ENCODE results near the gene TTC7B. TPM values are rescaled to one million over a fixed set of nuclear protein-coding genes. Genes with fewer than 3 reads are reported as not detected.

The TTC7B gene
- total and polyA plus RNA-seq, 3 experiments from 2014 or later = 1.7 to 5.8 (median 5.2) TPM

DNA sequence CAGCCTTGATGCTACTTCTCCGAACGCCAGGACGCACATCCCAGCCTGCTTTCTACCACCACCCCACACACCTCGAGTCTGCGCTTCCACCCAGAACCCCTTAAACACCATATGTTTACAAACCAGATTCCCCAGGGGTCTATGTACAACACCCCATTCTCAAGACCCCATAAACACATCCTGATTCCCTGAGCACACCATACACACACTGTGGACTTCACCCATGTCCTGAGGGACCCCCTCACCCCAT, 733 bp downstream of the TTC7B start:
- H3K4me1 ChIP-seq (ENCODE audit: insufficient read depth, low read length) = peaks cover 1% of the 10 kb centered on the region
- peak overlapping the region; percentile 61 to 90 (median 85) for H3K4me3 Mint-ChIP-seq
- peaks cover 0 to 2% (median 0%) of the 10 kb centered on the region in 3 donors for H3K36me3 Mint-ChIP-seq
- POLR2A ChIA-PET = no interaction called here
- H3K9me3 Mint-ChIP-seq = no peaks in the 10 kb centered on the region
- no peak overlapping the region for H3K27ac ChIP-seq (ENCODE audit: low read depth, low read length)
- H3K9me3 ChIP-seq (ENCODE audit: low read length) = no peaks in the 10 kb centered on the region
- no peak overlapping the region for H3K4me3 ChIP-seq (ENCODE audit: low read length)
- peaks cover 6 to 10% (median 10%) of the 10 kb centered on the region in 3 donors for H3K4me1 Mint-ChIP-seq
- H3K27ac Mint-ChIP-seq = peak overlapping the region in 6 of 8 donors; percentile 5 to 85 (median 55)
- no peaks in the 10 kb centered on the region for H3K27me3 ChIP-seq (ENCODE audit: insufficient read depth, low read length, poor library complexity, severe bottlenecking)
- CTCF ChIA-PET = interaction anchor here (0.9 to 1.6 kb wide), 2 partner anchors 9 to 57 kb away, joined by 3 read pairs; no protein-coding TSS in a partner anchor
- DNase-seq = no peak
- no peaks in the 10 kb centered on the region for H3K36me3 ChIP-seq (ENCODE audit: insufficient read depth, low read length)
- H3K27me3 Mint-ChIP-seq = peaks cover 0 to 3% of the 10 kb centered on the region in 2 donors

DNA sequence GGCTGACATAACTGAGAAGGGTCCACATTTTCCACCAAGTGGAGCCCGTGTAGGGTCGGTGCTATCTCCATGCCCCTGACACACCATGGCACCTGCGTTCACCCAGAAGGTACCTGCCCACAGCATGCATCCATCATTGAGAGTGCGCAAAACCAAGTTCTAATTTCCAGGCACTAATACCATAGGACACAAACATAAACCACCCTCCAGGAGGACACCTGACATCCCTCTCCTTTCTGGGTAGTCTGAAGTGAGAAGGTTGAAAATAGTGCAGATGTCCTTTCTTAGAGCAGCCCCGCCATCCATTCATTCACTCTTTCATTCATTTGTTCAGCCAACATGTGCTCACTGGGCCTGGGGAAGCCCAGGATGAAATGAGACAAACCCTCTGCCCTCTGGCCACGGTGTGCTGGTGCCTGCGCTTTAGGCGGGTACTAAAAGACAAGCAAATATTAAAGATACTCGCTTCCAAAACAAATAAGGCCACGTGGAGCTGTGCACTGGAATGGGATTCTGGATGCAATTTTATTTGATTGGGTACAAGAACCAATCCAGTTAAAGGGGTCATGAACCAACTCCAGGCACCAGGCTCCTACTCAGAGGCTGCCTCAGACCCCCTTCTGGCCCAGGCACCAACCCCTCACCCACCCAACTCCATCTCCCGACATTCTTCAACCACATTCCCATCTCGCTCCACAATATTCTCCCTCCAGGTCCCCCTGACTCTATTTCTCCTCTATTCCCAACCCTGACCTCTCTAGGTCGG, 1.2 kb downstream of the TTC7B start:
- peak overlapping the region in 5 of 8 donors; percentile 5 to 85 (median 73) for H3K27ac Mint-ChIP-seq
- no peak overlapping the region for H3K27ac ChIP-seq (ENCODE audit: low read depth, low read length)
- H3K9me3 ChIP-seq (ENCODE audit: low read length) = no peaks in the 10 kb centered on the region
- peaks cover 5 to 7% (median 7%) of the 10 kb centered on the region in 3 donors for H3K4me1 Mint-ChIP-seq
- peaks cover 0 to 3% of the 10 kb centered on the region in 2 donors for H3K27me3 Mint-ChIP-seq
- peak overlapping the region; percentile 61 to 90 (median 85) for H3K4me3 Mint-ChIP-seq
- H3K36me3 Mint-ChIP-seq = peaks cover 0 to 2% (median 0%) of the 10 kb centered on the region in 3 donors
- no peaks in the 10 kb centered on the region for H3K27me3 ChIP-seq (ENCODE audit: insufficient read depth, low read length, poor library complexity, severe bottlenecking)
- no peaks in the 10 kb centered on the region for H3K36me3 ChIP-seq (ENCODE audit: insufficient read depth, low read length)
- ChIA-PET POLR2A (no interaction called here), CTCF (interaction anchor here (0.9 kb wide), 1 partner anchor 56 kb away, joined by 3 read pairs; no protein-coding TSS in a partner anchor)
- H3K4me1 ChIP-seq (ENCODE audit: insufficient read depth, low read length) = no peaks in the 10 kb centered on the region
- no peaks in the 10 kb centered on the region for H3K9me3 Mint-ChIP-seq
- H3K4me3 ChIP-seq (ENCODE audit: low read length) = no peak overlapping the region
- DNase-seq = no peak

DNA sequence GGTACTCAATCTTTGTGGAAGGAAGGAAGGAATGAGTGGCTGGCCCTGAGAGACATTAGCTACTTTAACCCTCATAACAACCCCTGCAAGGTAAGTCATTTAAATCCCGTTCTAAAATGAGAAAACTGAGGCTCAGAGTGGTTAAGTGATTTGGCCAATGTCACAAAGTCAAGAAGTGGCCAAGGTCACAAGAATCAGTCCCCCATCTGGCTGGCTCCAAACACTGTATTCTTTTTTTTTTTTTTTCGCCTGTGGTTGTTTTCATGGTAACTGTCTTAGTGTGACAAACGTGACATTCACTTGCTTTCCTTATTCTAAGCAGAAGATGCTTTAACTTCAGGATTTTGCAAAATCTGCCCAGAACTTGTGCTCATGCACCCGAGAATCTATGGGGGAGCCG, 2.8 kb downstream of the TTC7B start:
- Mint-ChIP-seq H3K9me3 (no peaks in the 10 kb centered on the region), H3K27me3 (peaks cover 0 to 3% of the 10 kb centered on the region in 2 donors), H3K4me3 (peak overlapping the region in 1 of 7 donors; percentile 56), H3K4me1 (peaks cover 4 to 5% (median 5%) of the 10 kb centered on the region in 3 donors), H3K36me3 (peaks cover 0 to 2% (median 0%) of the 10 kb centered on the region in 3 donors), H3K27ac (no peak overlapping the region)
- Histone ChIP-seq H3K9me3 (ENCODE audit: low read length) (no peaks in the 10 kb centered on the region), H3K27me3 (ENCODE audit: insufficient read depth, low read length, poor library complexity, severe bottlenecking) (no peaks in the 10 kb centered on the region), H3K36me3 (ENCODE audit: insufficient read depth, low read length) (no peaks in the 10 kb centered on the region), H3K27ac (ENCODE audit: low read depth, low read length) (no peak overlapping the region), H3K4me1 (ENCODE audit: insufficient read depth, low read length) (no peaks in the 10 kb centered on the region), H3K4me3 (ENCODE audit: low read length) (no peak overlapping the region)
- no peak for DNase-seq
- POLR2A ChIA-PET = no interaction called here
- CTCF ChIA-PET = no interaction called here

DNA sequence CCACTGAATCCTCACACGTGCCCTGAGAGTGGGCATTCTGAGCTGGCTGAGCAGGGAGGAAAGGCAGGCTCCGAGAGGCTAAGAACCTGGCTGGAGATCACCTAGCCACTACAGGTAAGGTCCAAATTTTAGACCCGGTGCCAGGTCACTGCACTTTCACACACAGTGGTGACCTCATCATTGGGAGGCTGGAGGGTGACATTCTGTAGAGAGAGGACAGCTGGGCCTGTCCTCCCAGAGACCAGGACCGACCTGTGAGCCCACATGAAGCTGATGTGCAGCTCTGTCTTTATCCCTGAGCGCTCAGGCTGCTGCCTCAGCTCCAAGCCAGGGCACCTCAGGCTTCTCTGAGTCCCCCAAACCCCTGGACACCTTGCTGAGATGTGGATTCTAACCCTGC, 4.1 kb downstream of the TTC7B start:
- H3K4me1 Mint-ChIP-seq = peaks cover 4 to 5% (median 5%) of the 10 kb centered on the region in 3 donors
- no peak overlapping the region for H3K4me3 ChIP-seq (ENCODE audit: low read length)
- H3K27ac Mint-ChIP-seq = no peak overlapping the region
- no peaks in the 10 kb centered on the region for H3K36me3 ChIP-seq (ENCODE audit: insufficient read depth, low read length)
- no peaks in the 10 kb centered on the region for H3K27me3 Mint-ChIP-seq
- H3K36me3 Mint-ChIP-seq = peaks cover 0 to 2% (median 0%) of the 10 kb centered on the region in 3 donors
- ChIA-PET POLR2A (no interaction called here), CTCF (no interaction called here)
- H3K27me3 ChIP-seq (ENCODE audit: insufficient read depth, low read length, poor library complexity, severe bottlenecking) = no peaks in the 10 kb centered on the region
- DNase-seq = no peak
- H3K4me1 ChIP-seq (ENCODE audit: insufficient read depth, low read length) = no peaks in the 10 kb centered on the region
- no peaks in the 10 kb centered on the region for H3K9me3 Mint-ChIP-seq
- no peaks in the 10 kb centered on the region for H3K9me3 ChIP-seq (ENCODE audit: low read length)
- H3K4me3 Mint-ChIP-seq = no peak overlapping the region
- no peak overlapping the region for H3K27ac ChIP-seq (ENCODE audit: low read depth, low read length)

DNA sequence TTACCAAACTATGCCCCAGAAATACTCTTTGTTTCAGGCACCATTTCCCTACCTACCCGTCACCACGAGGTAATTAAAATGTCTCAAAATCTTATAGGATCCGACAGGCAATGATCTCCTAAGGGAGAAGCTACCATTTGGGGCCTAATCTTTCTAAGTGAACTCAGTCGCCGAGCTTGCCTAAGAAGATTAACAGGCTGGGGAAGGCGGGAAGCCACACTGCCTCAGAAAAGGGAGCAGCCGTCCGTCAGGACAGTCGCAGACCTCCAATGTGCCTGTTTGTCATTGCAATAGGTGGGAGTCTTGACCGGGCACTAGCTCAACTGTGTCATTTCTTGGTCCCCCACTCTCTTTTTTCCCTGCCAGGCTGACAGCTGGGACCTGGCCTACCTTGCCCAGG, 4.6 kb downstream of the TTC7B start:
- no peak overlapping the region for H3K4me3 ChIP-seq (ENCODE audit: low read length)
- no peak overlapping the region for H3K27ac Mint-ChIP-seq
- H3K27me3 ChIP-seq (ENCODE audit: insufficient read depth, low read length, poor library complexity, severe bottlenecking) = no peaks in the 10 kb centered on the region
- peaks cover 4 to 5% (median 5%) of the 10 kb centered on the region in 3 donors for H3K4me1 Mint-ChIP-seq
- peaks cover 0 to 2% (median 0%) of the 10 kb centered on the region in 3 donors for H3K36me3 Mint-ChIP-seq
- no peaks in the 10 kb centered on the region for H3K9me3 ChIP-seq (ENCODE audit: low read length)
- H3K27me3 Mint-ChIP-seq = no peaks in the 10 kb centered on the region
- peak overlapping the region in 1 of 7 donors; percentile 36 for H3K4me3 Mint-ChIP-seq
- H3K36me3 ChIP-seq (ENCODE audit: insufficient read depth, low read length) = no peaks in the 10 kb centered on the region
- no peaks in the 10 kb centered on the region for H3K4me1 ChIP-seq (ENCODE audit: insufficient read depth, low read length)
- no peak for DNase-seq
- CTCF ChIA-PET = no interaction called here
- POLR2A ChIA-PET = no interaction called here
- no peaks in the 10 kb centered on the region for H3K9me3 Mint-ChIP-seq
- no peak overlapping the region for H3K27ac ChIP-seq (ENCODE audit: low read depth, low read length)

DNA sequence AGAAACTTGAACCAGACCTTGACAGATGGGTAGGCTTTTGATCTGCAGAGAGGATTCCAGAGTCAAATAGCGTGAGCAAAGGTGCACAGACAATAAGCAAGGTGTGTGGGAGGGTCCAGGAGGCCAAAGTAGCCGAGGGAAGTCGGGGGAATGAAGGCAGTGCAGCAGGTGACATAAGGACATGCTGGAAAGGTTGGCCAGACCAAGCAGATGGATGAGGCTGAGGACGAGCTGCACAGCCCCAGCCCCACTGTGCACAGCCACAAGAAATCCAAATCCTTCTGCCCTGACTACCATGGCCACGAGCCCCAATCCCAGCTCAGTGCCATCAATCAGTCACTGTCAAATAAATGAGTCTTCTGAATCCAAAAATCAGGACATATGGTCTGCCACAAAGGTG, 5.4 kb downstream of the TTC7B start:
- Mint-ChIP-seq H3K9me3 (no peaks in the 10 kb centered on the region), H3K4me3 (peak overlapping the region in 1 of 7 donors; percentile 44), H3K27ac (peak overlapping the region in 1 of 8 donors; percentile 61), H3K4me1 (peaks cover 4 to 5% (median 5%) of the 10 kb centered on the region in 3 donors), H3K27me3 (no peaks in the 10 kb centered on the region), H3K36me3 (peaks cover 0 to 2% (median 0%) of the 10 kb centered on the region in 3 donors)
- Histone ChIP-seq H3K4me3 (ENCODE audit: low read length) (no peak overlapping the region), H3K36me3 (ENCODE audit: insufficient read depth, low read length) (no peaks in the 10 kb centered on the region), H3K4me1 (ENCODE audit: insufficient read depth, low read length) (no peaks in the 10 kb centered on the region), H3K27ac (ENCODE audit: low read depth, low read length) (no peak overlapping the region), H3K27me3 (ENCODE audit: insufficient read depth, low read length, poor library complexity, severe bottlenecking) (no peaks in the 10 kb centered on the region), H3K9me3 (ENCODE audit: low read length) (no peaks in the 10 kb centered on the region)
- CTCF ChIA-PET = no interaction called here
- POLR2A ChIA-PET = no interaction called here
- DNase-seq = no peak

DNA sequence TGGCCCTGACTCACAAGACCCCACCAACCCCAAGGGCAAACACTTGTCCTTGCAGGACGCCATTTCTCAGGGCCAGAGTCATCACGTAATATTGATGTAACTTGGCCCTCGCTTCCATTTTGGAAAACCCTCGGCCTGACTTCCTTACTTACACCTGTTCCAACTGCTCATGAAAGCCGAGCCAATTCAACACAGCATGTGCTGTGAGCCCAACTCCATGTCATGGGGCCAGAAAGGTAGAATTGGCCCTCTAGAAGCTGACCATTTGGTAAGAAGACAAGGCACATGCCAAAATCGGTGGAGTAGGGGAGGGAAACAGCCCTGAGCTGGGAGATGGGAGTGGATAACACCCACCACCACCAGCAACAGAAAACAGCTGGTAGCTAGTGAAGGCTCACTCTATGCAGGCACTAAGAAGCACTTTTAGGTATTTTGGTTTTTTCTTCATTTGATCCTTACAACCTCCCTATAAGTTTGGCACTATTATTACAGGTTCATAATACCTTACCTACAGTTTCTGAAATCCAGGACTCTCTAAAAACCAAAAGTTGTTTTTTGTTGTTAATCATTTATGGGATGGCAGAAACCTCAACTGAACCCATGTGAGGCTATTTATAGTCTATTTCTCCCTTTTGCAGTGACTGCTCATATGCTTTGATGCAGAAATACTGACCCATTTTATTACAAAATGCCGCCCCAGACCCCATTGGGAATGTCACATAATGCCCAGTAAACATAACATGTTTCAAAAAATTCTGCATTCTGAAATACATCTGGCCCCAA, 6.5 kb downstream of the TTC7B start:
- DNase-seq = no peak
- no peak overlapping the region for H3K27ac Mint-ChIP-seq
- H3K36me3 Mint-ChIP-seq = peaks cover 0 to 2% (median 0%) of the 10 kb centered on the region in 3 donors
- no peaks in the 10 kb centered on the region for H3K9me3 Mint-ChIP-seq
- H3K4me3 ChIP-seq (ENCODE audit: low read length) = no peak overlapping the region
- no peaks in the 10 kb centered on the region for H3K36me3 ChIP-seq (ENCODE audit: insufficient read depth, low read length)
- POLR2A ChIA-PET = no interaction called here
- H3K27me3 ChIP-seq (ENCODE audit: insufficient read depth, low read length, poor library complexity, severe bottlenecking) = no peaks in the 10 kb centered on the region
- no peaks in the 10 kb centered on the region for H3K27me3 Mint-ChIP-seq
- no peaks in the 10 kb centered on the region for H3K4me1 ChIP-seq (ENCODE audit: insufficient read depth, low read length)
- no peak overlapping the region for H3K4me3 Mint-ChIP-seq
- no peak overlapping the region for H3K27ac ChIP-seq (ENCODE audit: low read depth, low read length)
- H3K4me1 Mint-ChIP-seq = no peaks in the 10 kb centered on the region
- H3K9me3 ChIP-seq (ENCODE audit: low read length) = no peaks in the 10 kb centered on the region
- CTCF ChIA-PET = no interaction called here

DNA sequence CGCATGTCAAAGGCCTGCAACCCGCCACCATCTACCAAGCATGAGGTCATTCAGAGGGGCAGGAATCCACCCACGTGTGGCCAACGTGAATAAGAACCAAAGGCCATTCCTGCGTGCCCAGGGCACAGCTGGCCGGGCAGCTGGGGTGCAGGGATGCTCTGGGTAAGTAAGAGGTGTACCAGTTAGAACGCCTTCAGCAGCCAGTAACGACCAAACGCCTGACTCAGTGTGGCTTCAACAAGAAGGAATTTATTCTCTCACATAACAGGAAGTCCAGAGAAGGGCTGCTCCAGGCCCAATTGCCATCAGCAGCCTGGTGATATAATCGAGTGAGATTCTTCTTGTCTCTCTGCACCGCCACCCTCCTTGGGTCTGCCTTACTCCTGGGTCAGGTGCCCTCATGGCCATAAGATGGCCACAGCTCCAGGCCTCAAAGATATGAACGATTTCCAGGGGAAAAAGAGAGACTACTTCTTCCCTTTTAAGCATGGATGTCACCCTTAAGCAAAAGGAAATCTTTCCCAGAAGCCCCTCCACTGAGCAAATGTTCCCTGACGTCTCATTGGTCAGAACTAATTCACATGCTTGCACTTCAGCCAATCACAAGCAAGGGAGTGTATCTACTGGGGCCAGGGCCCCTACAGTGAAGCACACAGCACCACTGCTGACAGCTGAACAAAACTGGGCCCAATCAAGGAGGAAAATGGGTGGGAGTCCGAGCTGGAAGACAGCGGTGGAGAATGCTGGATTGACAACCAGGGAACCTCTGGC, 7.3 kb downstream of the TTC7B start:
- no peak for DNase-seq
- Histone ChIP-seq H3K27me3 (ENCODE audit: insufficient read depth, low read length, poor library complexity, severe bottlenecking) (no peaks in the 10 kb centered on the region), H3K36me3 (ENCODE audit: insufficient read depth, low read length) (no peaks in the 10 kb centered on the region), H3K4me3 (ENCODE audit: low read length) (no peak overlapping the region), H3K9me3 (ENCODE audit: low read length) (no peaks in the 10 kb centered on the region), H3K4me1 (ENCODE audit: insufficient read depth, low read length) (no peaks in the 10 kb centered on the region), H3K27ac (ENCODE audit: low read depth, low read length) (no peak overlapping the region)
- H3K36me3 Mint-ChIP-seq = peaks cover 0 to 2% (median 0%) of the 10 kb centered on the region in 3 donors
- POLR2A ChIA-PET = no interaction called here
- H3K4me1 Mint-ChIP-seq = no peaks in the 10 kb centered on the region
- no peaks in the 10 kb centered on the region for H3K9me3 Mint-ChIP-seq
- no peaks in the 10 kb centered on the region for H3K27me3 Mint-ChIP-seq
- CTCF ChIA-PET = no interaction called here
- peak overlapping the region in 1 of 8 donors; percentile 29 for H3K27ac Mint-ChIP-seq
- H3K4me3 Mint-ChIP-seq = no peak overlapping the region
